HEK293 (cell line): ENCODE results near the gene NOC4L.

Experiments used
- CTCF ChIA-PET: fragments of 350-600 bp; formaldehyde crosslinking; extraction: SDS; loops from one replicate; lab custom pipeline; 2021; ENCODE audit warnings: antibody characterized with exemption; lab: Yijun Ruan, JAX
- POLR2A ChIA-PET: fragments of 300-600 bp; formaldehyde crosslinking; extraction: SDS; loops from one replicate; lab custom pipeline; 2020; ENCODE audit warnings: antibody characterized with exemption, inconsistent platforms; lab: Yijun Ruan, JAX
- H3K27ac ChIP-seq: fragments of 200-500 bp; sonication (Bioruptor generic); 2 replicates; pipeline ENCODE4 v1.5.1; 2014; ENCODE audit warnings: low read depth, low read length, control low read depth, inconsistent platforms; ENCODE audit errors: extremely low read depth
- H3K36me3 ChIP-seq, 2 experiments: fragments of 200-500 bp in 1 of 2; sonication (Bioruptor generic) in 1 of 2; 1 replicate in 1 of 2; 2 replicates in 1 of 2; pipeline ENCODE4 v1.5.1; 2014 to 2017; ENCODE audit warnings: inconsistent platforms in 2 of 2, low read length in 2 of 2; ENCODE audit not compliant: control insufficient read depth in 2 of 2, insufficient read depth in 1 of 2
- H3K4me1 ChIP-seq: fragments of 200-500 bp; sonication (Bioruptor generic); 2 replicates; pipeline ENCODE4 v1.5.1; 2014; ENCODE audit warnings: mild to moderate bottlenecking, low read length, inconsistent platforms; ENCODE audit not compliant: control insufficient read depth, insufficient read depth
- H3K4me3 ChIP-seq: 2 replicates; pipeline ENCODE4 v1.5.1; 2011; ENCODE audit warnings: low read depth, mild to moderate bottlenecking, control low read depth, low read length, moderate library complexity
- H3K9me3 ChIP-seq: fragments of 200-500 bp; sonication (Bioruptor generic); 2 replicates; pipeline ENCODE4 v1.5.1; 2014; ENCODE audit warnings: low read depth, low read length, inconsistent platforms; ENCODE audit not compliant: control insufficient read depth, insufficient read depth
- EGR2 ChIP-seq: fragments of 450-650 bp; formaldehyde crosslinking; IDR thresholded peaks from 2 replicates; pipeline ENCODE4 v1.5.1; 2016; ENCODE audit warnings: low read depth, missing biosample characterization, missing genetic modification characterization
- SP2 ChIP-seq: fragments of 450-650 bp; formaldehyde crosslinking; IDR thresholded peaks from 2 replicates; pipeline ENCODE4 v1.5.1; 2016; ENCODE audit warnings: missing biosample characterization, missing genetic modification characterization
- ZBTB17 ChIP-seq: fragments of 450-650 bp; formaldehyde crosslinking; IDR thresholded peaks from 2 replicates; pipeline ENCODE4 v1.5.1; 2016; ENCODE audit warnings: missing biosample characterization, missing genetic modification characterization
- ZBTB21 ChIP-seq: fragments of 450-650 bp; formaldehyde crosslinking; IDR thresholded peaks from 2 replicates; pipeline ENCODE4 v1.5.1; 2017; ENCODE audit warnings: missing biosample characterization, missing genetic modification characterization
- ZFHX2 ChIP-seq: fragments of 450-650 bp; formaldehyde crosslinking; conservative IDR thresholded peaks from 2 replicates; pipeline ENCODE4 v1.5.1; 2016; ENCODE audit warnings: missing biosample characterization, missing genetic modification characterization
- ZNF175 ChIP-seq: fragments of 450-650 bp; formaldehyde crosslinking; IDR thresholded peaks from 2 replicates; pipeline ENCODE4 v1.5.1; 2016; ENCODE audit warnings: missing biosample characterization, missing genetic modification characterization
- ZNF202 ChIP-seq: fragments of 450-650 bp; formaldehyde crosslinking; IDR thresholded peaks from 2 replicates; pipeline ENCODE4 v1.5.1; 2016; ENCODE audit warnings: missing biosample characterization, missing genetic modification characterization, borderline replicate concordance
- ZNF248 ChIP-seq: fragments of 450-650 bp; formaldehyde crosslinking; IDR thresholded peaks from 2 replicates; pipeline ENCODE4 v1.5.1; 2017; ENCODE audit warnings: missing biosample characterization, missing genetic modification characterization
- ZNF335 ChIP-seq: fragments of 450-650 bp; formaldehyde crosslinking; conservative IDR thresholded peaks from 2 replicates; pipeline ENCODE4 v1.5.1; 2016; ENCODE audit warnings: missing biosample characterization, missing genetic modification characterization
- ZNF354C ChIP-seq: fragments of 450-650 bp; formaldehyde crosslinking; IDR thresholded peaks from 2 replicates; pipeline ENCODE4 v1.5.1; 2016; ENCODE audit warnings: missing biosample characterization, missing genetic modification characterization, low read depth, borderline replicate concordance
- ZNF366 ChIP-seq: fragments of 450-650 bp; formaldehyde crosslinking; conservative IDR thresholded peaks from 2 replicates; pipeline ENCODE4 v1.5.1; 2016; ENCODE audit warnings: missing biosample characterization, missing genetic modification characterization
- ZNF501 ChIP-seq: fragments of 450-650 bp; formaldehyde crosslinking; IDR thresholded peaks from 2 replicates; pipeline ENCODE4 v1.5.1; 2016; ENCODE audit warnings: missing biosample characterization, missing genetic modification characterization
- ZNF518A ChIP-seq: fragments of 450-650 bp; formaldehyde crosslinking; conservative IDR thresholded peaks from 2 replicates; pipeline ENCODE4 v1.5.1; 2016; ENCODE audit warnings: low read depth, missing biosample characterization, missing genetic modification characterization
- ZNF571 ChIP-seq: fragments of 450-650 bp; formaldehyde crosslinking; IDR thresholded peaks from 2 replicates; pipeline ENCODE4 v1.5.0; 2017; ENCODE audit warnings: missing biosample characterization, missing genetic modification characterization
- ZNF654 ChIP-seq: fragments of 450-650 bp; formaldehyde crosslinking; IDR thresholded peaks from 2 replicates; pipeline ENCODE4 v1.5.1; 2016; ENCODE audit warnings: low read depth, missing biosample characterization, missing genetic modification characterization
- ZNF660 ChIP-seq: fragments of 450-650 bp; IDR thresholded peaks from 2 replicates; pipeline ENCODE4 v1.5.1; 2018; ENCODE audit warnings: missing biosample characterization, mild to moderate bottlenecking, missing genetic modification characterization
- ZNF677 ChIP-seq: fragments of 450-650 bp; IDR thresholded peaks from 2 replicates; pipeline ENCODE4 v1.5.0; 2018; ENCODE audit warnings: missing biosample characterization, mild to moderate bottlenecking, missing genetic modification characterization, moderate library complexity
- ZSCAN16 ChIP-seq: fragments of 450-650 bp; formaldehyde crosslinking; IDR thresholded peaks from 2 replicates; pipeline ENCODE4 v1.5.1; 2016; ENCODE audit warnings: missing biosample characterization, missing genetic modification characterization
- TF ChIP-seq, protein P1 (sequence below): fragments of 450-650 bp; IDR thresholded peaks from 2 replicates; pipeline ENCODE4 v1.5.1; 2018; ENCODE audit warnings: missing biosample characterization, missing genetic modification characterization
- TF ChIP-seq, protein P2 (sequence below): fragments of 450-650 bp; formaldehyde crosslinking; IDR thresholded peaks from 2 replicates; pipeline ENCODE4 v1.5.1; 2016; ENCODE audit warnings: missing biosample characterization, missing genetic modification characterization

Gene NOC4L

DNA sequence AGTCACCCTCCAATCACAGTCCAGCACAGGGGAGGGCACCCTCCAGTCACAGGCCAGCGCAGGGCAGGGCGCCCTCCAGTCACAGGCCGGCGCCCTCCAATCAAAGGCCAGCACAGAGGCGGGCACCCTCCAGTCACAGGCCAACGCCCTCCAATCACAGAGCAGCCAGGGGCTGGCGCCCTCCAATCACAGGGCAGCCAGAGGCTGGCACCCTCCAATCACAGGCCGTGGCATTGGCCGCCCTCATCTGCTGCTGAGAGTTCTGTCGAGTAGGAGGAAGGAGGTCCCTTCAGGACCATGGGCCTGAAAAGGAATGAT is 26.7 kb upstream of the NOC4L start:
- no peak overlapping the region for H3K27ac ChIP-seq
- no peaks in the 10 kb centered on the region for H3K9me3 ChIP-seq
- H3K4me3 ChIP-seq = no peak overlapping the region
- peaks cover 13 to 88% of the 10 kb centered on the region in 2 experiments; a peak in 2 of 3 replicates for H3K36me3 ChIP-seq
- CTCF ChIA-PET = no interaction called here
- POLR2A ChIA-PET = no interaction called here
- TF ChIP-seq ZNF248 (tag by site-specific recombination) = no peak
- TF ChIP-seq ZBTB21 (tag by site-specific recombination) = no peak
- no peak for TF ChIP-seq ZSCAN16 (tag by site-specific recombination)
- peak; percentile 60 for TF ChIP-seq SP2
- H3K4me1 ChIP-seq = no peaks in the 10 kb centered on the region

DNA sequence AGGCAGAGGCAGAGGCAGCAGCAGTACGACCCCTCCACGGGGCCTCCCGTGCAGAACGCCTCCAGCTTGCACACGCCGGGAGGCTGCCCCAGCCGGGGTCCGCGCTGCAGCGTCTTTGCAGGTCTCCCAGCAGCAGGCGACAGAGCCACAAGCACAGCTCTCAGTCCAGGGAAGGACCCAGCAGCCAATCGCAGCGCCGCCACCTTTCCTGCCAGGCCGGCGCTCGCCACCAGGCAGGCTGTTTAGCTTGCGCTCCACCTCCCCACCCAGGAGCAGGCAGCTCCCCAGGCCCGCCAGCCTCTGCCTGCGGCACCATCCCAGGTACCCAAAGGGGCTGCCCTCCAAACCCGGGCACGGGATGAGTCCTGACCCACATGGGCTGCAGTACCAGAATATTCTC is 25.4 kb upstream of the NOC4L start:
- POLR2A ChIA-PET = no interaction called here
- Histone ChIP-seq H3K4me3 (no peak overlapping the region), H3K27ac (no peak overlapping the region), H3K4me1 (no peaks in the 10 kb centered on the region)
- TF ChIP-seq ZNF518A (tag by site-specific recombination) = no peak
- TF ChIP-seq, all 188 proteins: peak for 0
- CTCF ChIA-PET = interaction anchor here (0.5 kb wide), 1 partner anchor 100 kb away, joined by 3 read pairs; no protein-coding TSS in a partner anchor
- Histone ChIP-seq H3K9me3 (no peaks in the 10 kb centered on the region), H3K36me3 (peaks cover 18 to 89% of the 10 kb centered on the region in 2 experiments; a peak in 2 of 3 replicates)

DNA sequence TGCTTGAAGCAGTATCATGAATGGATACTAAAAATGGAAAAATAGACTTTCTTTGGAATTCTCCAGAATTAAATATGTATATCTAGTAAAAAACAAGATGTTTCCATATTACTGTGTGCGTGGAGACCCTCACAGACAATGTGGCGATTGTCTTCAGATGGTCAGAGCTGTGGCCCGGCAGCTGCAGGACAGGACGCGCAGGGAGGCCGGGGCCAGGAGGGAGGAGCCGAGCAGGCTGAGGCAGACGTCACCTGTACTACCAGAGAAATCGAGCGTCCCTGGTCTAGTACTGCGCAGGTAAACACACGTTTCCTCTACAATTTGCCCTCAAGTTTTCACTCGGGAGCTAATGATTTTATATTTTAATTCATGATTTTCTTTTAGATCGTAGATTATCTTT is 23.0 kb upstream of the NOC4L start:
- H3K4me1 ChIP-seq = no peaks in the 10 kb centered on the region
- POLR2A ChIA-PET = no interaction called here

DNA sequence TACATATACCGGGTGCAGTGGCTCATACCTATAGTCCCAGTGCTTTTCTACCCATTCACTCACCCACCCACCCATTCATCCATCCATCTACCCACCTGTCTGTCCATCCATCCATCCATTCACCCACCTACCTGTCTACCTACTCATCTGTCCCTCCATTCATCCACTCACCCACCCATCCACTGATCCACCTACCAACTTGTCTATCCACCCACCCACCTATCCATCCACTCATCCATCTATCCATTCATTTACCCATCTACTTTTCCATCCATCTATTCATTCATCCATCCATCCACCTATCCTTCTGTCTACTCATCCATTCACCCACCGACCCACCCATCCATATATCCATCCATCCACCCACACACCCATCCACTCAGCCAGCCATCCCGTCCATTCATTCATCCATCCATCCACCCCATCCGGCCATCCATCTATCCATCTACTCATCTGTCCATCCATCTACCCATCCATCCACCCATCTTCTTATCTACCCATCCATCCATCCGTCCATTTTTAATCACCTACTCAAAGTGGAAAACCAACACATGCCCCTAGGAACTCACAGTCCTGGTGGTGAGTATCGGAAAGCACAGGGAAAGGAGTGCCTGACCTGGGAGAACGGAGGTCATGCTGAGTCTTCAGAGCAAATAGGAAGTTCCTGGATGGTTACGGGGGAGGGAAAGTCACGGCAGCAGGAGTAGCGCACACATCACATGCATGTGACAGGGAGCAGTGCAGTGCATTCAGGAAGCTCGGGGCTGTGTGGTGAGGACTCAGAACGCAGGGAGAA is 20.1 kb upstream of the NOC4L start:
- no peaks in the 10 kb centered on the region for H3K4me1 ChIP-seq
- H3K36me3 ChIP-seq = peaks cover 30 to 91% of the 10 kb centered on the region in 2 experiments
- H3K9me3 ChIP-seq = no peaks in the 10 kb centered on the region
- ChIA-PET POLR2A (no interaction called here), CTCF (no interaction called here)
- no peak overlapping the region for H3K4me3 ChIP-seq
- no peak overlapping the region for H3K27ac ChIP-seq
- TF ChIP-seq, protein P1, sequence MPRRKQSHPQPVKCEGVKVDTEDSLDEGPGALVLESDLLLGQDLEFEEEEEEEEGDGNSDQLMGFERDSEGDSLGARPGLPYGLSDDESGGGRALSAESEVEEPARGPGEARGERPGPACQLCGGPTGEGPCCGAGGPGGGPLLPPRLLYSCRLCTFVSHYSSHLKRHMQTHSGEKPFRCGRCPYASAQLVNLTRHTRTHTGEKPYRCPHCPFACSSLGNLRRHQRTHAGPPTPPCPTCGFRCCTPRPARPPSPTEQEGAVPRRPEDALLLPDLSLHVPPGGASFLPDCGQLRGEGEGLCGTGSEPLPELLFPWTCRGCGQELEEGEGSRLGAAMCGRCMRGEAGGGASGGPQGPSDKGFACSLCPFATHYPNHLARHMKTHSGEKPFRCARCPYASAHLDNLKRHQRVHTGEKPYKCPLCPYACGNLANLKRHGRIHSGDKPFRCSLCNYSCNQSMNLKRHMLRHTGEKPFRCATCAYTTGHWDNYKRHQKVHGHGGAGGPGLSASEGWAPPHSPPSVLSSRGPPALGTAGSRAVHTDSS (tag by site-specific recombination) = no peak
- 0 out of 2 replicates have a peak, but pooled peaks have one; percentile 29 for TF ChIP-seq ZNF571 (tag by site-specific recombination)
- peak; percentile 93 for TF ChIP-seq ZNF366
- no peak for TF ChIP-seq ZNF501 (tag by site-specific recombination)
- peak; percentile 73 for TF ChIP-seq ZFHX2 (tag by site-specific recombination)
- peak; percentile 98 for TF ChIP-seq EGR2 (tag by site-specific recombination)
- peak; percentile 29; the same call in 1 of the 2 replicates for TF ChIP-seq ZBTB17 (tag by site-specific recombination)

More for the DNA sequence above, 23.0 kb upstream of the NOC4L start:
- Histone ChIP-seq H3K36me3 (peaks cover 30 to 89% of the 10 kb centered on the region in 2 experiments), H3K4me3 (no peak overlapping the region), H3K9me3 (no peaks in the 10 kb centered on the region), H3K27ac (no peak overlapping the region)
- no peak for TF ChIP-seq ZNF202 (tag by site-specific recombination)
- no peak for TF ChIP-seq ZFHX2 (tag by site-specific recombination)
- no peak for TF ChIP-seq ZNF335 (tag by site-specific recombination)
- TF ChIP-seq ZNF175 (tag by site-specific recombination) = no peak
- TF ChIP-seq, protein P2, sequence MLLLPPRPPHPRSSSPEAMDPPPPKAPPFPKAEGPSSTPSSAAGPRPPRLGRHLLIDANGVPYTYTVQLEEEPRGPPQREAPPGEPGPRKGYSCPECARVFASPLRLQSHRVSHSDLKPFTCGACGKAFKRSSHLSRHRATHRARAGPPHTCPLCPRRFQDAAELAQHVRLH (tag by site-specific recombination) = no peak
- TF ChIP-seq ZNF660 = no peak
- TF ChIP-seq ZNF677 (tag by site-specific recombination) = no peak
- no peak for TF ChIP-seq ZNF654 (tag by site-specific recombination)
- TF ChIP-seq ZNF354C (tag by site-specific recombination) = no peak
- TF ChIP-seq ZBTB21 (tag by site-specific recombination) = no peak
- CTCF ChIA-PET = no interaction called here
